Measurements from ENCODE around the gene SERTAD3. TPM values are rescaled to one million over a fixed set of nuclear protein-coding genes. Genes with fewer than 3 reads are reported as not detected.

SERTAD3 gene
- total RNA-seq, 1 experiment from 2014 or later: 30.9 TPM

DNA sequence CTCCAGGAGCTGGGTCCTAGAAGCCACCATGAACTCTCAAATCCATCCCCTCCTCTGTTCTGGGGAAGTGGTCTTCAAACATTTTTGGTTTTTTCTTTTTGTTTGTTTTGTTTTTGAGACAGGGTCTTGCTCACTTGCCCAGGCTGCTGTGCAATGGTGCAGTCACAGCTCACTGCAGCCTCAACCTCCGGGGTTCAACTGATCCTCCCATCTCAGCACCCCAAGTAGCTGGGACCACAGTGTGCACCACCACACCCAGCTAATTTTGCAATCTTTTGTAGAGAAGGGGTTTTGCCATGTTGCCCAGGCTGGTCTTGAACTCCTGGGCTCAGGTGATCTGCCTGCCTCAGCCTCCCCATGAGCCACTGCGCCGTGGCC is 14.5 kb upstream of the SERTAD3 start:
- Histone ChIP-seq H3K79me2 (ENCODE audit: insufficient read depth, low read length) (no peaks in the 10 kb centered on the region), H4K8ac (replicated peaks; ENCODE audit: insufficient read length, low read depth, low read length) (no peak overlapping the region), H3K14ac (ENCODE audit: insufficient read depth, low read length) (no peak overlapping the region), H3K23me2 (ENCODE audit: insufficient read length, low read depth, low read length, poor library complexity, severe bottlenecking) (no peaks in the 10 kb centered on the region), H3K4me1 (ENCODE audit: insufficient read depth, low read length) (no peaks in the 10 kb centered on the region), H2BK12ac (ENCODE audit: insufficient read length, low read depth, low read length) (no peak overlapping the region), H2BK15ac (ENCODE audit: low read depth, low read length) (no peak overlapping the region), H3K27me3 (ENCODE audit: insufficient read depth, low read length) (no peaks in the 10 kb centered on the region), H4K5ac (ENCODE audit: insufficient read length, low read depth, low read length) (no peak overlapping the region), H2AK5ac (ENCODE audit: insufficient read length, low read length) (no peak overlapping the region), H3K79me1 (ENCODE audit: insufficient read depth, low read depth, low read length, poor library complexity, severe bottlenecking) (no peaks in the 10 kb centered on the region), H2BK120ac (ENCODE audit: low read depth, low read length, poor library complexity, severe bottlenecking) (no peak overlapping the region), H3K4me2 (ENCODE audit: insufficient read depth, insufficient read length, low read length) (no peak overlapping the region), H3K23ac (ENCODE audit: insufficient read length, low read depth, low read length) (no peak overlapping the region), H3K9ac (ENCODE audit: extremely low read depth, insufficient read length, low read length) (no peak overlapping the region), H4K91ac (ENCODE audit: insufficient read length, low read depth, low read length) (no peak overlapping the region), H3K4ac (ENCODE audit: low read depth, low read length) (no peak overlapping the region), H3K27ac (ENCODE audit: insufficient read length, low read depth, low read length) (no peak overlapping the region), H2BK5ac (ENCODE audit: insufficient read length, low read length) (no peak overlapping the region), H3K18ac (ENCODE audit: insufficient read length, low read depth, low read length) (no peak overlapping the region), H3K9me3 (ENCODE audit: control insufficient read depth, low read depth, low read length) (no peaks in the 10 kb centered on the region), H3T11ph (ENCODE audit: low read length) (no peak overlapping the region), H4K20me1 (ENCODE audit: control insufficient read depth, insufficient read depth, insufficient read length) (no peaks in the 10 kb centered on the region), H3K56ac (ENCODE audit: insufficient read length, low read depth, low read length) (no peak overlapping the region), H2BK20ac (ENCODE audit: low read depth, low read length, poor library complexity, severe bottlenecking) (no peak overlapping the region), H2AFZ (ENCODE audit: low read length) (no peak overlapping the region)
- TF ChIP-seq, protein P1, sequence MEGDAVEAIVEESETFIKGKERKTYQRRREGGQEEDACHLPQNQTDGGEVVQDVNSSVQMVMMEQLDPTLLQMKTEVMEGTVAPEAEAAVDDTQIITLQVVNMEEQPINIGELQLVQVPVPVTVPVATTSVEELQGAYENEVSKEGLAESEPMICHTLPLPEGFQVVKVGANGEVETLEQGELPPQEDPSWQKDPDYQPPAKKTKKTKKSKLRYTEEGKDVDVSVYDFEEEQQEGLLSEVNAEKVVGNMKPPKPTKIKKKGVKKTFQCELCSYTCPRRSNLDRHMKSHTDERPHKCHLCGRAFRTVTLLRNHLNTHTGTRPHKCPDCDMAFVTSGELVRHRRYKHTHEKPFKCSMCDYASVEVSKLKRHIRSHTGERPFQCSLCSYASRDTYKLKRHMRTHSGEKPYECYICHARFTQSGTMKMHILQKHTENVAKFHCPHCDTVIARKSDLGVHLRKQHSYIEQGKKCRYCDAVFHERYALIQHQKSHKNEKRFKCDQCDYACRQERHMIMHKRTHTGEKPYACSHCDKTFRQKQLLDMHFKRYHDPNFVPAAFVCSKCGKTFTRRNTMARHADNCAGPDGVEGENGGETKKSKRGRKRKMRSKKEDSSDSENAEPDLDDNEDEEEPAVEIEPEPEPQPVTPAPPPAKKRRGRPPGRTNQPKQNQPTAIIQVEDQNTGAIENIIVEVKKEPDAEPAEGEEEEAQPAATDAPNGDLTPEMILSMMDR (conservative IDR thresholded peaks at IDR 0.05): no peak
- H3K4me1 Mint-ChIP-seq: no peaks in the 10 kb centered on the region
- H3K27me3 Mint-ChIP-seq (ENCODE audit: low read depth): no peaks in the 10 kb centered on the region
- no peaks in the 10 kb centered on the region; a peak in 1 of 5 replicates for H3K9me3 Mint-ChIP-seq
- no peak overlapping the region for H3K27ac Mint-ChIP-seq
- H3K4me3 Mint-ChIP-seq: no peak overlapping the region
- DNase-seq: no peak
- H3K36me3 Mint-ChIP-seq (ENCODE audit: insufficient read depth in 1 of 3, low read depth in 3 of 3): no peaks in the 10 kb centered on the region; a peak in 2 of 7 replicates
- WGBS (ENCODE audit: extremely low coverage, insufficient read length, low lambda C conversion rate): no CpG with 5 or more reads among the region's 3 CpGs
